Astrocyte (in vitro differentiated cells and primary cell): ENCODE measurements around the gene ARL15. TPM values are rescaled to one million over a fixed set of nuclear protein-coding genes. Genes with fewer than 3 reads are reported as not detected.

ENCODE experiments used
- DNase-seq: peaks from one replicate; pipeline ENCODE4 v3.0.0-alpha.2; 2010; ENCODE audit warnings: low read depth
- FAIRE-seq: peaks from 2 replicates; lab custom pipeline; 2011; peaks lifted over from hg19 to GRCh38; lab: Jason Lieb, UNC
- H2AFZ ChIP-seq: 2 replicates; pipeline ENCODE4 v1.6.0; 2012; ENCODE audit warnings: low read depth, low read length, inconsistent platforms
- H3K27ac ChIP-seq: 2 replicates; pipeline ENCODE4 v1.5.1; 2011; ENCODE audit warnings: low read depth, low read length, inconsistent platforms
- H3K27me3 ChIP-seq: 2 replicates; pipeline ENCODE4 v1.6.0; 2011; ENCODE audit warnings: low read length, inconsistent platforms; ENCODE audit not compliant: insufficient read depth
- H3K36me3 ChIP-seq: 2 replicates; pipeline ENCODE4 v1.5.1; 2011; ENCODE audit warnings: low read length, inconsistent platforms; ENCODE audit not compliant: insufficient read depth
- H3K4me1 ChIP-seq: 2 replicates; pipeline ENCODE4 v1.5.1; 2011; ENCODE audit warnings: low read length, inconsistent platforms; ENCODE audit not compliant: insufficient read depth
- H3K4me2 ChIP-seq: 2 replicates; pipeline ENCODE4 v1.6.0; 2012; ENCODE audit warnings: low read length, inconsistent platforms
- H3K4me3 ChIP-seq: 2 replicates; pipeline ENCODE4 v1.5.1; 2011; ENCODE audit warnings: low read depth, mild to moderate bottlenecking, low read length, inconsistent platforms; ENCODE audit not compliant: insufficient read depth
- H3K79me2 ChIP-seq: 2 replicates; pipeline ENCODE4 v1.6.0; 2012; ENCODE audit warnings: mild to moderate bottlenecking, low read length, inconsistent platforms; ENCODE audit not compliant: insufficient read depth
- H3K9ac ChIP-seq: 2 replicates; pipeline ENCODE4 v1.6.0; 2012; ENCODE audit warnings: mild to moderate bottlenecking, low read length, inconsistent platforms
- H3K9me3 ChIP-seq: 2 replicates; pipeline ENCODE4 v1.5.1; 2012; ENCODE audit warnings: low read depth, mild to moderate bottlenecking, low read length, inconsistent platforms; ENCODE audit not compliant: insufficient read depth
- H4K20me1 ChIP-seq: 2 replicates; pipeline ENCODE4 v1.6.0; 2012; ENCODE audit warnings: low read length, inconsistent platforms; ENCODE audit not compliant: insufficient read depth
- H3K27ac Mint-ChIP-seq: one replicate; pipeline ENCODE4 v1.8.0; 2021; ENCODE audit warnings: mild to moderate bottlenecking, mixed read lengths; ENCODE audit not compliant: unreplicated experiment
- H3K27me3 Mint-ChIP-seq: one replicate; pipeline ENCODE4 v1.8.0; 2021; ENCODE audit warnings: low read depth, mixed read lengths; ENCODE audit not compliant: unreplicated experiment
- H3K36me3 Mint-ChIP-seq: one replicate; pipeline ENCODE4 v1.8.0; 2021; ENCODE audit warnings: low read depth, mixed read lengths; ENCODE audit not compliant: unreplicated experiment
- H3K4me1 Mint-ChIP-seq: one replicate; pipeline ENCODE4 v1.8.0; 2021; ENCODE audit warnings: low read depth, mixed read lengths; ENCODE audit not compliant: unreplicated experiment
- H3K4me3 Mint-ChIP-seq: one replicate; pipeline ENCODE4 v1.8.0; 2021; ENCODE audit warnings: mild to moderate bottlenecking, moderate library complexity, mixed read lengths; ENCODE audit not compliant: unreplicated experiment
- H3K9me3 Mint-ChIP-seq: one replicate; pipeline ENCODE4 v1.8.0; 2021; ENCODE audit warnings: mild to moderate bottlenecking, mixed read lengths; ENCODE audit not compliant: unreplicated experiment
- EZH2 ChIP-seq: IDR thresholded peaks from 2 replicates; pipeline ENCODE4 v1.6.1; 2012; ENCODE audit warnings: mild to moderate bottlenecking, low read length, inconsistent platforms; ENCODE audit not compliant: insufficient read depth
- total RNA-seq: library from RNA; stranded (reverse); gene quantifications from 2 replicates; pipeline ENCODE4 v1.2.1, GENCODE V29; 2021
- TF ChIP-seq, protein P1 (sequence below): IDR thresholded peaks from 2 replicates; pipeline ENCODE4 v1.5.1; 2011; ENCODE audit warnings: low read depth, mild to moderate bottlenecking, inconsistent platforms, low read length, moderate library complexity; ENCODE audit not compliant: insufficient read depth

Gene ARL15
- total RNA-seq, 1 donor from 2014 or later = 29.1 TPM

DNA sequence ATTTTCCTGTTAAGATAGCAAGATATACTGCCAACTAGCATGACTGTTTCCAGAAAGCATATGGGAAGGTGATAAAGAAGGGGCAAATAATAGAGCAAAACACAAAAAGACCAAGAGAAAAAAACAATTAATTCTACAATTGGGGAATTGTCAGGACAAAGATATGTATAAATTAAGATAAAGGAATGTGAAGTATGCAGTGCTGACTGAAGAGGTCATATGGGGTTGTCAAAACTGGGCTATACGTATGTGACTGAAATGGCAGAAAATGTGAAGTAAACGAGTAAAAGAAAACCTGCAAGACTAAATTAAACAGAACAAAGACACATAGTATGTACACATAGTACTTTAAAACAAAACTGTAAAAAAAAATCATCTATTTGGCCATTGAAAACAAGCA, 222.3 kb downstream of the ARL15 start:
- Histone ChIP-seq H3K27ac (peak overlapping the region; percentile 85), H3K27me3 (no peaks in the 10 kb centered on the region), H3K9ac (peak overlapping the region; percentile 63), H3K4me3 (no peak overlapping the region), H3K79me2 (no peaks in the 10 kb centered on the region), H4K20me1 (no peaks in the 10 kb centered on the region), H3K4me1 (peaks cover 29% of the 10 kb centered on the region), H2AFZ (no peak overlapping the region), H3K36me3 (no peaks in the 10 kb centered on the region), H3K4me2 (peak overlapping the region; percentile 77), H3K9me3 (no peaks in the 10 kb centered on the region)
- H3K27ac Mint-ChIP-seq = peak overlapping the region; percentile 94
- H3K9me3 Mint-ChIP-seq = no peaks in the 10 kb centered on the region
- peaks cover 30% of the 10 kb centered on the region for H3K4me1 Mint-ChIP-seq
- peak; percentile 46 for DNase-seq
- H3K4me3 Mint-ChIP-seq = peak overlapping the region; percentile 35
- TF ChIP-seq, protein P1, sequence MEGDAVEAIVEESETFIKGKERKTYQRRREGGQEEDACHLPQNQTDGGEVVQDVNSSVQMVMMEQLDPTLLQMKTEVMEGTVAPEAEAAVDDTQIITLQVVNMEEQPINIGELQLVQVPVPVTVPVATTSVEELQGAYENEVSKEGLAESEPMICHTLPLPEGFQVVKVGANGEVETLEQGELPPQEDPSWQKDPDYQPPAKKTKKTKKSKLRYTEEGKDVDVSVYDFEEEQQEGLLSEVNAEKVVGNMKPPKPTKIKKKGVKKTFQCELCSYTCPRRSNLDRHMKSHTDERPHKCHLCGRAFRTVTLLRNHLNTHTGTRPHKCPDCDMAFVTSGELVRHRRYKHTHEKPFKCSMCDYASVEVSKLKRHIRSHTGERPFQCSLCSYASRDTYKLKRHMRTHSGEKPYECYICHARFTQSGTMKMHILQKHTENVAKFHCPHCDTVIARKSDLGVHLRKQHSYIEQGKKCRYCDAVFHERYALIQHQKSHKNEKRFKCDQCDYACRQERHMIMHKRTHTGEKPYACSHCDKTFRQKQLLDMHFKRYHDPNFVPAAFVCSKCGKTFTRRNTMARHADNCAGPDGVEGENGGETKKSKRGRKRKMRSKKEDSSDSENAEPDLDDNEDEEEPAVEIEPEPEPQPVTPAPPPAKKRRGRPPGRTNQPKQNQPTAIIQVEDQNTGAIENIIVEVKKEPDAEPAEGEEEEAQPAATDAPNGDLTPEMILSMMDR = no peak
- TF ChIP-seq EZH2 = no peak
- H3K36me3 Mint-ChIP-seq = no peaks in the 10 kb centered on the region
- no peak for FAIRE-seq
- H3K27me3 Mint-ChIP-seq = no peaks in the 10 kb centered on the region

DNA sequence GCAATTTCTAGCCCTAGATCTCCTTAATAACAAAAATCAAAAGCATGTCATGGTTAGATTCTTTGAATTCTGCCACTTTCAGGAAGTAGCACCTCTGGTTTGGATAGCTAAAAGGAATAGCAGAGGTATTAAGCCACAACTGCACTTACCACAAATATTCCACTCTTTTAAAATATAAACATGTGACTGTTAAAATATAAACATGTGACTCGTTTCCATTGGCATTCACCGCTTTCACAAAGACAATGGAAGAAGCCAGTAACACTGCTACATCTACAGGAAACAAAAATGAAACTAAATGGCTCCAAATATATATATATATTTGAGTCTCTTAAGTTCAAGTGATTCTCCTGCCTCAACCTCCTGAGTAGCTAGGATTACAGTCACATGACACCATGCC, 222.9 kb downstream of the ARL15 start:
- Histone ChIP-seq H3K9ac (peak overlapping the region; percentile 63), H3K4me2 (peak overlapping the region; percentile 77), H3K36me3 (no peaks in the 10 kb centered on the region), H3K4me1 (peaks cover 29% of the 10 kb centered on the region), H3K27me3 (no peaks in the 10 kb centered on the region), H3K4me3 (peak overlapping the region; percentile 33), H3K9me3 (no peaks in the 10 kb centered on the region), H2AFZ (peak overlapping the region; percentile 35), H3K27ac (peak overlapping the region; percentile 85), H4K20me1 (no peaks in the 10 kb centered on the region), H3K79me2 (no peaks in the 10 kb centered on the region)
- Mint-ChIP-seq H3K9me3 (no peaks in the 10 kb centered on the region), H3K27ac (peak overlapping the region; percentile 94), H3K36me3 (no peaks in the 10 kb centered on the region), H3K4me1 (peaks cover 30% of the 10 kb centered on the region), H3K27me3 (no peaks in the 10 kb centered on the region), H3K4me3 (no peak overlapping the region)
- FAIRE-seq (no peak), DNase-seq (peak; percentile 93)
- TF ChIP-seq, protein P1 = no peak
- no peak for TF ChIP-seq EZH2

DNA sequence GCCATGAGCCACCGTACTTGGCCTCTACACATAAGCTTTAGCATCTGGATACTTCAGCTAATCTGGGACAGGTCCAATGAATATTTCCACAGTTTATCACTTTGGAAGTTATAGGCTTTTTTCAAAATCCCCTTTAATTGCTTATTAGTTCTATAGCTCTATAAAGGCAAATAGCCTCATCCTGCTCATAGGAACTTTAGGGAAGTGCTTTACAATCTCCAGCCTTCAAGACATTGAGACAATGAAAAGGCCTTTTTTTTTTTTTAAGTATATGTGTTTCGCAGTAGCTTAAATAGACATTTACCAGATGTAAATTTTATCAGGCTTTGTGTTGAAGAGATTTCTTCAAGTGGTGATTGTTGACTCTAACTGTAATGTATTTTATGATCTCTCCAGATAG, 224.2 kb downstream of the ARL15 start:
- TF ChIP-seq EZH2 = no peak
- TF ChIP-seq, protein P1 = no peak
- Mint-ChIP-seq H3K4me1 (peaks cover 23% of the 10 kb centered on the region), H3K9me3 (no peaks in the 10 kb centered on the region), H3K27ac (no peak overlapping the region), H3K4me3 (no peak overlapping the region), H3K36me3 (peaks cover 4% of the 10 kb centered on the region), H3K27me3 (no peaks in the 10 kb centered on the region)
- Histone ChIP-seq H3K27ac (no peak overlapping the region), H3K4me3 (no peak overlapping the region), H3K4me1 (peaks cover 25% of the 10 kb centered on the region), H3K4me2 (no peak overlapping the region), H3K9ac (no peak overlapping the region), H3K9me3 (no peaks in the 10 kb centered on the region), H2AFZ (no peak overlapping the region), H3K79me2 (no peaks in the 10 kb centered on the region), H3K36me3 (no peaks in the 10 kb centered on the region), H4K20me1 (no peaks in the 10 kb centered on the region), H3K27me3 (no peaks in the 10 kb centered on the region)
- DNase-seq (no peak), FAIRE-seq (no peak)
